Ureter (tissue), 1 donor: ENCODE measurements around the gene CCDC9B. TPM values are rescaled to one million over a fixed set of nuclear protein-coding genes. Genes with fewer than 3 reads are reported as not detected.

Experiments
- DNase-seq: peaks from one replicate; pipeline ENCODE4 v3.0.0-alpha.2; 2020; ENCODE audit warnings: low spot score
- total RNA-seq: library from RNA; stranded (reverse); gene quantifications from one replicate; pipeline ENCODE4 v1.2.4, GENCODE V29; 2023
- donor health status: DM: yes; HTN: yes; CAD: no.

Gene CCDC9B
- total RNA-seq = 56.5 TPM

GRCh38 chr15:40340740-40341400, at the start of gene CCDC9B:
Gene CCDC9B, minus strand, starts transcription at chr15:40340939. Its CDS starts 120 bp downstream, at chr15:40340819.
- peak; percentile 97 for DNase-seq

GRCh38 chr15:40389824-40390595, 49.3 kb upstream of the CCDC9B start:
- no peak for DNase-seq

DNA sequence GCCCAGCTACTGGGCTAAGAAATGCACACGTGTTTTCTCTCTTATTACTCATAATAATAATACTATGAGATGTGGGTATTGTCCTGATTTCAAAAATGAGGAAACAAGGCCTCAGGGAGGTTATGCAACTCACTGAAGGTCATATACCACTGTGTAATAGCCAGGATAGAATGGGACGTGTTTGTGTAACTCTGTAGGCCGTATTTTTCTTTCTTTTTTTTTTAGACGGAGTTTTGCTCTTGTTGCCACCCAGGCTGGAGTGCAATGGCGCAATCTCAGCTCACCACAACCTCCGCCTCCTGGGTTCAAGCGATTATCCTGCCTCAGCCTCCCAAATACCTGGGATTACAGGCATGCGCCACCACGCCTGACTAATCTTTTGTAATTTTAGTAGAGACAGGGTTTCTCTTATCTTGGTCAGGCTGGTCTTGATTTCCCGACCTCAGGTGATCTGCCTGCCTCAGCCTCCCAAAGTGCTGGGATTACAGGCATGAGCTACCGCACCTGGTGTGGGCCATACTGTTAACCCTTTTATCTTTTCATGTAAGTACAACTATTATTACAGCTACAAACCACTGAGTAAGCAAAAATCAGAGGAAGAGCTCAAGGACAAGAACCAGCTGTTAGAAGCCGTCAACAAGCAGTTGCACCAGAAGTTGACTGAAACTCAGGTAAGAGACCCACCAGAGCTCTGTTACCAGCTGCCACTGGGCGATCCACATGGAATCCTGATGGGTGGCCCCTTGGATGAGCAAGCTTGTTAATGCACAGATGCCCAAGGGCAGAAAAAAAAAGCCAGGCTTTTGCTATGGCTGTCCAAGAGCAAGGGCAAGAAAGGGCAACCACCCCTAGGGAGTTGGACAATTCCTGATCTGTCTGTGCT, 48.4 kb upstream of the CCDC9B start:
- no peak for DNase-seq

- DNase-seq = no peak
These were observed 45.7 kb upstream of the CCDC9B start for GRCh38 chr15:40386480-40386879.

DNA sequence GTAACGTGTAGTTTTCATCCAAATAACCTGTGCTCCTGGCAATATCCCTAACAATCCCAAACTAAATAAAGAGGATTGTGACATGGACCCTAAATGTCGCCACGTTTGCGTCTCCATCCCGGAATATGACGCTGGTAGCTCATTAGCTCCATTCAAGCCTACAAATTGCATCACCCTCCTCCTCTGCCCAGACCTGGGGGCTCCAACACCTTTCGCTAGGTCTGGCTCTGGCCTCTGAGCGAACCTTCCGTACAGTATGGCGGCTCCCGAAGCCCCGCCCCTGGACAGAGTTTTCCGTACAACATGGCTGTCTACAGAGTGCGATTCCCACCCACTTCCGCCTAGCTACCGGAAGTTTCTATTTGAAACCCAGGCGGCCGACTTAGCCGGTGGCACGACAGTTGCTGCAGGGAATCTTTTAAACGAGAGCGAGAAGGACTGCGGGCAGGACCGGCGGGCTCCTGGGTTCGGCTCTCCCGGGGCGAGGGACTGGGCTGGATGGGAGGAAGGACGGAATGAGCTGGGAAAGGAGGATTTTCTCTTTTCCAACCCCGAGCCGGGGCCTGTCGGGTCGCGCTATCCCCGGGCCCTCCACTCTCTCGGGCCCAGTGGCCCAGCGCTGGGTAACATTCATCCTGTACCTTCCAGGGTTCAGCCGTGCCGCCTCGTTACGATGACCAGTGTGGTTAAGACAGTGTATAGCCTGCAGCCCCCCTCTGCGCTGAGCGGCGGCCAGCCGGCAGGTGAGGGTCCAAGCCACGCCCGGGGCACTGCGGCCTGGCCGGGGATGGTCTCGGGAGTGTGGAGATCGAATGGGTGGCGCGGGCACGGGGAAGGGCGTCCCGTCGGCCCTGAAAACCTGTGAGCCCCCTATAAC, 42.1 kb upstream of the CCDC9B start, which contains the start of gene KNSTRN:
TSS of gene KNSTRN (plus strand) at position 142 of the 877 bp plus-strand sequence. CDS start at position 257, 115 bp downstream.
- DNase-seq = peak; percentile 93

- DNase-seq = no peak
These were observed 41.2 kb upstream of the CCDC9B start for GRCh38 chr15:40381818-40382529.

DNA sequence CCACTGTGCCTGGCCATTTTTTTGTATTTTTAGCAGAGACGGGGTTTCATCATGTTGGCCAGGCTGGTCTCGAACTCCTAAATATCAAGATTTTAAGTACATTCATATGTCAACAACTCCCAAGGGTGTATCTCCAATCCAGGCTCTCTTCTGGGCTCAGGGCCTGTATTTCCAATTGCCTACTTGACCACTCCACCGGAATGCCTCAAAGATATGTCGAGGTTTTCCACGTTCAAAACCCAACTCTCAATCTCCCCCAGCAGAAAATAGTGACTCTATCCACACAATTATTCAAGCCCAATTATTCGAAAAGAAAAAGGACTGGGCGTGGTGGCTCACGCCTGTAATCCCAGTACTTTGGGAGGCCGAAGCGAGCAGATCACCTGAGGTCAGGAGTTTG, 39.9 kb upstream of the CCDC9B start:
- no peak for DNase-seq

GRCh38 chr15:40379853-40380252, 39.1 kb upstream of the CCDC9B start:
- peak; percentile 72 for DNase-seq

- no peak for DNase-seq
These were observed 38.6 kb upstream of the CCDC9B start for GRCh38 chr15:40379374-40379773.

GRCh38 chr15:40377606-40378005, 36.9 kb upstream of the CCDC9B start:
- DNase-seq = no peak

GRCh38 chr15:40372981-40373380, 32.2 kb upstream of the CCDC9B start:
- no peak for DNase-seq

- DNase-seq = no peak
These were observed 29.2 kb upstream of the CCDC9B start for GRCh38 chr15:40369971-40370370.

- no peak for DNase-seq
These were observed 28.7 kb upstream of the CCDC9B start for GRCh38 chr15:40369474-40369869.

DNA sequence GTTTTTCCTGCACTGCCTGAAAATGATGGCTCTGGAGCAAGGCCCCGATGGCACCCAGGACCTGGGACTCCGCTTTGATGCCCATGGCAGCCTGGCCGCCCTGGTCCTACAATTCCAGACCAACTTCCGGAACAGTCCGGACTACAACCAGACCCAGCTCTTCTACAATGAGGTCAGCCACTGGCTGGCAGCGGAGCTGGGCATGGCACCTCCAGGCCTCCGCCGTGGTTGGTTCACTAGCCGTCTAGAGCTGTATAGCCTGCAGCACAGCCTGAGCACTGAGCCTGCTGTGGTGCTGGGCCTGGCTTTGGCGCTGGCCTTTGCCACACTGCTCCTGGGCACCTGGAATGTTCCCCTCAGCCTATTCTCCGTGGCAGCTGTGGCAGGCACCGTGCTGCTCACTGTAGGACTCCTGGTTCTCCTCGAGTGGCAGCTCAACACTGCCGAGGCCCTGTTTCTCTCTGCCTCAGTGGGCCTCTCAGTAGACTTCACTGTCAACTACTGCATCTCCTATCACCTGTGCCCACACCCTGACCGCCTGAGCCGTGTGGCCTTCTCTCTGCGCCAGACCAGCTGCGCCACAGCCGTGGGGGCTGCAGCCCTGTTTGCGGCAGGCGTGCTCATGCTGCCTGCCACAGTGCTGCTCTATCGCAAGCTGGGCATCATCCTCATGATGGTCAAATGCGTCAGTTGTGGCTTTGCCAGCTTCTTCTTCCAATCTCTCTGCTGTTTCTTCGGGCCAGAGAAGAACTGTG, 28.2 kb upstream of the CCDC9B start:
- no peak for DNase-seq

GRCh38 chr15:40367686-40368611, 27.2 kb upstream of the CCDC9B start:
- peak; percentile 81 for DNase-seq

DNA sequence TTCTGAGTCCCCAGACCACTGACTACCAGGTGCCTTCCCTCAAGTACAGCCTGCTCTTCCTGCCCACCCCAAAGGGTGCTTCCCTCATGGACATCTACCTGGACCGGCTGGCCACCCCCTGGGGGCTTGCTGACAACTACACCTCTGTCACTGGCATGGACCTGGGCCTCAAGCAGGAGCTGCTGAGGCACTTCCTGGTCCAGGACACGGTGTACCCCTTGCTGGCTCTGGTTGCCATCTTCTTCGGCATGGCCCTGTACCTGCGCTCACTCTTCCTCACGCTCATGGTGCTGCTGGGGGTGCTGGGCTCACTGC, 26.6 kb upstream of the CCDC9B start:
- no peak for DNase-seq

DNA sequence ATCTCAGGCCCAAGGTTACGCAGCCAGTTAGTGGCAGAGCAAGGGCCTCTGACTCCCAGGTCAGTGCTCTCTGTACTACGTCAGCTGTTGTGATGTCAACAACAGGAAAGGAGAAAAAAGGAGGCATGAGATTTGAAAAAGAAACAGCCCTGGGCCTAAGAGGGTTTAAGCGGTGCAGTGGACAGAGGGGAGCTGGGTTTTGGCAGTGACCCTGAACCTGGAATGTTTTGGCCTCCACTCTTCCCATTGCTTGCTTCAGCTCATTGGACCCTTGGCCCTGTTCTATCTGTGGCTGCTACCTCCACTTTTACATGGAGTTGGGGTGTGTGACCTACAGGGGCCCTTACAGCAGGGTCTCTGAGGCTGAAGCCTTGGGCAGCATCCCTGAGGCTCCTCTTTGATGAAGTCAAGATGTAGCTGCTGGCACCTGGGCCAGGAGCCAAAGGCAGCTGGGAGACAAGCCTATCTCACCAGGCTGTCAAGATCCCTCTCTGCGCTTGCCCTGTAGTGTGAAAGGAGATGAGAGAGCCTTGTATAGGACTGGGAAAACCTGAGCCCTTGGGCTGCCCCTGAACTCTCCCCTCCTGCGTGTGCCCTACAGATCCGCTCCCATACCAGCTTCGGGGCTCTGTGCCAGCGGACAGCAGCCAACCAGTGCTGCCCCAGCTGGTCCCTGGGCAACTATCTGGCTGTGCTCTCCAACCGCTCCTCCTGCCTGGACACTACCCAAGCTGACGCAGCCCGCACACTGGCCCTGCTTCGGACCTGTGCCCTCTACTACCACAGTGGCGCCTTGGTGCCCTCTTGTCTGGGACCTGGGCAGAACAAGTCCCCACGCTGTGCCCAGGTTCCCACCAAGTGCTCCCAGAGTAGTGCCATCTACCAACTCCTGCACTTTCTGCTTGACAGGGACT, 26.0 kb upstream of the CCDC9B start:
- no peak for DNase-seq
